HCT116 (cell line): ENCODE results near the gene MAML3. TPM values are rescaled to one million over a fixed set of nuclear protein-coding genes. Genes with fewer than 3 reads are reported as not detected.

Experiments
- ATAC-seq: fragments of 200-7000 bp; cut with Tn5 transposase; 2 replicates; pipeline ENCODE4 v1.9.1; 2020; ENCODE audit warnings: mild to moderate bottlenecking, moderate library complexity
- BruUV-seq: library from RNA; stranded (reverse); fragments of 400-500 nt; replicated peaks from 2 replicates; lab custom pipeline; 2021; lab: Mats Ljungman, UMichigan
- CTCF ChIA-PET: fragments of 300-600 bp; sonication (Branson Sonifier 250); formaldehyde crosslinking; loops from one replicate; lab custom pipeline; 2021; ENCODE audit warnings: antibody characterized with exemption; lab: Charles Lee
- POLR2A ChIA-PET: fragments of 300-600, 350-600 bp; sonication (Branson Sonifier 250); formaldehyde crosslinking; loops from one replicate; lab custom pipeline; 2021; ENCODE audit warnings: antibody characterized with exemption; lab: Charles Lee
- RAD21 ChIA-PET, 2 experiments: fragments of 300-600 bp; sonication (Branson Sonifier 250); formaldehyde crosslinking; loops; one replicate each; lab custom pipeline; 2023; ENCODE audit warnings: low total read pairs in 2 of 2; ENCODE audit not compliant: uncharacterized antibody in 2 of 2, unreplicated experiment in 2 of 2, low non-redundant PET in 1 of 2; lab: Charles Lee
- DNase-seq: peaks from one replicate; pipeline ENCODE4 v3.0.0-alpha.2; 2010; ENCODE audit warnings: low read depth, low spot score
- H2AFZ ChIP-seq: fragments of 200-600 bp; shearing (Covaris generic), sonication (generic); 2 replicates; pipeline ENCODE4 v1.6.1; 2017; ENCODE audit warnings: low read depth, mixed run types, mixed read lengths, antibody characterized with exemption, low read length; ENCODE audit not compliant: poor library complexity, severe bottlenecking
- H3K27ac ChIP-seq: 2 replicates; pipeline ENCODE4 v1.5.1; 2012; ENCODE audit warnings: low read depth, low read length
- H3K27me3 ChIP-seq: fragments of 200-600 bp; sonication (generic); 2 replicates; pipeline ENCODE4 v1.6.1; 2016; ENCODE audit warnings: mixed run types, low read length, mixed read lengths; ENCODE audit not compliant: insufficient read depth
- H3K36me3 ChIP-seq, 2 experiments: fragments of 200-500 bp in 1 of 2; fragments of 200-600 bp in 1 of 2; sonication (Bioruptor generic) in 1 of 2; sonication (generic) in 1 of 2; 2 replicates each; pipeline versions ENCODE4 v1.5.1 to v1.6.1; 2014 to 2016; ENCODE audit warnings: low read length in 2 of 2, inconsistent platforms in 1 of 2, mixed read lengths in 1 of 2, mixed run types in 1 of 2; ENCODE audit not compliant: insufficient read depth in 2 of 2, control insufficient read depth in 1 of 2
- H3K4me1 ChIP-seq, 2 experiments: fragments of 200-600 bp in 1 of 2; sonication (generic) in 1 of 2; 2 replicates each; pipeline versions ENCODE4 v1.5.1 to v1.6.1; 2012 to 2017; ENCODE audit warnings: low read length in 2 of 2, inconsistent platforms in 1 of 2, mild to moderate bottlenecking in 1 of 2, mixed read lengths in 1 of 2, mixed run types in 1 of 2, moderate library complexity in 1 of 2; ENCODE audit not compliant: insufficient read depth in 2 of 2, control insufficient read depth in 1 of 2
- H3K4me2 ChIP-seq: fragments of 200-600 bp; sonication (generic); 2 replicates; pipeline ENCODE4 v1.6.1; 2017; ENCODE audit warnings: mixed run types, low read length, mixed read lengths
- H3K4me3 ChIP-seq, 2 experiments: fragments of 200-600 bp in 1 of 2; sonication (generic) in 1 of 2; replicated peaks in 1 of 2; 2 replicates each; pipeline ENCODE4 v1.5.1; 2011 to 2016; ENCODE audit warnings: low read length in 2 of 2, control low read depth in 1 of 2, low read depth in 1 of 2, mild to moderate bottlenecking in 1 of 2, mixed read lengths in 1 of 2, mixed run types in 1 of 2
- H3K79me2 ChIP-seq: fragments of 200-600 bp; sonication (generic); 2 replicates; pipeline ENCODE4 v1.6.1; 2017; ENCODE audit warnings: mild to moderate bottlenecking, mixed run types, low read length, moderate library complexity, mixed read lengths; ENCODE audit not compliant: insufficient read depth
- H3K9ac ChIP-seq: fragments of 200-600 bp; sonication (generic); 2 replicates; pipeline ENCODE4 v1.6.1; 2016; ENCODE audit warnings: low read length, mixed read lengths
- H3K9me2 ChIP-seq: fragments of 200-600 bp; sonication (generic), shearing (Covaris generic); 2 replicates; pipeline ENCODE4 v1.6.1; 2017; ENCODE audit warnings: mixed run types, mild to moderate bottlenecking, moderate library complexity; ENCODE audit not compliant: insufficient read depth
- H3K9me3 ChIP-seq, 2 experiments: fragments of 200-500 bp in 1 of 2; fragments of 200-600 bp in 1 of 2; sonication (Bioruptor generic) in 1 of 2; sonication (generic) in 1 of 2; 2 replicates each; pipeline ENCODE4 v1.6.1; 2014 to 2017; ENCODE audit warnings: low read length in 2 of 2, mixed read lengths in 2 of 2, inconsistent platforms in 1 of 2, low read depth in 1 of 2, mild to moderate bottlenecking in 1 of 2, mixed run types in 1 of 2, moderate library complexity in 1 of 2; ENCODE audit not compliant: control insufficient read depth in 1 of 2, insufficient read depth in 1 of 2
- H4K20me1 ChIP-seq: fragments of 200-600 bp; sonication (generic), shearing (Covaris generic); 2 replicates; pipeline ENCODE4 v1.6.1; 2017; ENCODE audit warnings: mixed run types, mild to moderate bottlenecking, moderate library complexity; ENCODE audit not compliant: insufficient read depth
- ATF3 ChIP-seq: IDR thresholded peaks from 2 replicates; pipeline ENCODE4 v1.6.1; 2012
- CBX3 ChIP-seq: IDR thresholded peaks from 2 replicates; pipeline ENCODE4 v1.6.1; 2012; ENCODE audit warnings: low read depth
- CTCF ChIP-seq, 3 experiments: fragments of 200-600 bp in 1 of 3; sonication (generic) in 1 of 3; IDR thresholded peaks in 2 of 3; conservative IDR thresholded peaks in 1 of 3; 2 replicates each; pipeline ENCODE4 v1.5.1; 2012 to 2017; ENCODE audit warnings: low read depth in 2 of 3, low read length in 2 of 3, antibody characterized with exemption in 1 of 3, borderline replicate concordance in 1 of 3, control low read depth in 1 of 3, mild to moderate bottlenecking in 1 of 3, mixed read lengths in 1 of 3, mixed run types in 1 of 3, moderate library complexity in 1 of 3; ENCODE audit not compliant: insufficient read depth in 1 of 3
- EGR1 ChIP-seq: IDR thresholded peaks from 2 replicates; pipeline ENCODE4 v1.6.1; 2012; ENCODE audit warnings: low read depth
- EZH2 ChIP-seq: fragments of 200-600 bp; sonication (generic); IDR thresholded peaks from 2 replicates; pipeline ENCODE4 v1.6.1; 2017; ENCODE audit warnings: antibody characterized with exemption, mixed run types
- EZH2phosphoT487 ChIP-seq: fragments of 200-600 bp; IDR thresholded peaks from 2 replicates; pipeline ENCODE4 v1.6.1; 2018; ENCODE audit warnings: antibody characterized with exemption, borderline replicate concordance
- MAX ChIP-seq: IDR thresholded peaks from 2 replicates; pipeline ENCODE4 v1.6.1; 2012
- POLR2AphosphoS5 ChIP-seq: IDR thresholded peaks from 2 replicates; pipeline ENCODE4 v1.6.1; 2011; ENCODE audit warnings: mild to moderate bottlenecking, low read depth, low read length, moderate library complexity
- RAD21 ChIP-seq: IDR thresholded peaks from 2 replicates; pipeline ENCODE4 v1.6.1; 2012; ENCODE audit warnings: low read depth, mild to moderate bottlenecking
- REST ChIP-seq: IDR thresholded peaks from 2 replicates; pipeline ENCODE4 v1.6.1; 2012; ENCODE audit warnings: low read depth
- TCF7L2 ChIP-seq: IDR thresholded peaks from 2 replicates; pipeline ENCODE4 v1.7.0; 2011; ENCODE audit warnings: borderline replicate concordance, inconsistent platforms; ENCODE audit not compliant: insufficient read depth, insufficient read length; ENCODE audit errors: extremely low read depth
- ZFX ChIP-seq: fragments of 450-650 bp; IDR thresholded peaks from 2 replicates; pipeline ENCODE4 v1.6.1; 2017
- intact Hi-C: fragments of 100-400 bp; cut with micrococcal nuclease; formaldehyde crosslinking; loops from 2 replicates; pipeline ENCODE4 v1.10.0; 2022
- total RNA-seq: library from RNA; stranded (reverse); gene quantifications from one replicate; pipeline ENCODE4 v1.2.1, GENCODE V29; 2021; ENCODE audit not compliant: unreplicated experiment

The MAML3 gene
- total RNA-seq, 1 experiment from 2014 or later, result 3.1 TPM

GRCh38 chr4:139973015-139973414 is 181.0 kb downstream of the MAML3 start:
- H3K9me2 ChIP-seq, result no peaks in the 10 kb centered on the region
- H3K36me3 ChIP-seq, result no peaks in the 10 kb centered on the region
- H3K27ac ChIP-seq, result no peak overlapping the region
- no TSS peak for BruUV-seq
- TF ChIP-seq EZH2phosphoT487, result no peak
- TF ChIP-seq EZH2, result no peak
- TF ChIP-seq REST, result no peak
- no peaks in the 10 kb centered on the region for H4K20me1 ChIP-seq
- DNase-seq (no peak), ATAC-seq (no peak)
- no peaks in the 10 kb centered on the region for H3K4me1 ChIP-seq
- no peaks in the 10 kb centered on the region for H3K27me3 ChIP-seq
- H3K4me3 ChIP-seq, result no peak overlapping the region
- intact Hi-C loops, result no loop called here
- H2AFZ ChIP-seq, result no peak overlapping the region
- no peaks in the 10 kb centered on the region for H3K79me2 ChIP-seq
- ChIA-PET RAD21 (no interaction called here), CTCF (no interaction called here), POLR2A (no interaction called here)
- no peak overlapping the region for H3K4me2 ChIP-seq
- H3K9ac ChIP-seq, result no peak overlapping the region
- no peaks in the 10 kb centered on the region for H3K9me3 ChIP-seq

GRCh38 chr4:139972305-139972704 is 181.7 kb downstream of the MAML3 start:
- POLR2A ChIA-PET, result no interaction called here
- no peak overlapping the region for H3K27ac ChIP-seq
- intact Hi-C loops, result no loop called here

More at GRCh38 chr4:139972305-139972704, 181.7 kb downstream of the MAML3 start:
- TF ChIP-seq CTCF (IDR thresholded peaks at IDR 0.05 in 2 of 3, conservative IDR thresholded peaks at IDR 0.05 in 1 of 3; ENCODE audit: borderline replicate concordance in 1 of 3, insufficient read depth in 1 of 3, low read depth in 2 of 3, low read length in 2 of 3), result no peak
- no peak for TF ChIP-seq TCF7L2
- no peak for TF ChIP-seq EGR1
- TF ChIP-seq RAD21, result no peak
- TF ChIP-seq CBX3, result no peak
- TF ChIP-seq POLR2AphosphoS5, result no peak
- TF ChIP-seq EZH2phosphoT487, result no peak
- no peak for TF ChIP-seq MAX
- TF ChIP-seq ZFX, result no peak
- TF ChIP-seq ATF3, result no peak
- TF ChIP-seq EZH2, result no peak
- Histone ChIP-seq H3K4me2 (no peak overlapping the region), H3K9ac (no peak overlapping the region), H3K4me3 (no peak overlapping the region), H3K27me3 (no peaks in the 10 kb centered on the region), H4K20me1 (no peaks in the 10 kb centered on the region), H3K79me2 (no peaks in the 10 kb centered on the region), H3K36me3 (no peaks in the 10 kb centered on the region), H3K9me2 (no peaks in the 10 kb centered on the region), H3K4me1 (no peaks in the 10 kb centered on the region), H3K9me3 (no peaks in the 10 kb centered on the region), H2AFZ (no peak overlapping the region)
- no peak for DNase-seq
- ATAC-seq, result no peak
- no TSS peak for BruUV-seq
- ChIA-PET RAD21 (no interaction called here), CTCF (no interaction called here)
